HG03442 (cell line): ENCODE measurements around the gene CAMK2D.

Experiments
- ATAC-seq: cut with Tn5 transposase; IDR thresholded peaks from one replicate; pipeline ENCODE4 v1.9.1; 2021; ENCODE audit warnings: mild to moderate bottlenecking, moderate library complexity; ENCODE audit not compliant: unreplicated experiment

Gene CAMK2D

DNA sequence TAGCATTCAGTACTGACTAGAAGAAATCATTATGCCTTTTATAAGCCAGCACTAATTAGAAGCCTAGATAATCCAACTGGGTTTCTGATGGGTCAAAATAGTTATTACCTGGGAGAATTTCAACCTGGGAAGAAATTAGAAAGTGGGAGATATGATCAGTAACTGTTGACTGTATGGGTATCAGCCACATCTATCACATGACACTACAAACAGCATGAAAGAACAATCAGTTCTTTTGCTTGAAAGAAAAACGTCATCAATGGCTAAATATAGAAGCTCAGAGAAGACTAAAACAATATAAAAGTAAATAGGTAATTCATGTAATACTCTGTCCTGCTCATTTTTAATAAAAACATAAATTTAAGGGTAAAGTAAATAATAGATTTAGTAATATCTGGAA is 145.1 kb downstream of the CAMK2D start:
- ATAC-seq, result no peak

DNA sequence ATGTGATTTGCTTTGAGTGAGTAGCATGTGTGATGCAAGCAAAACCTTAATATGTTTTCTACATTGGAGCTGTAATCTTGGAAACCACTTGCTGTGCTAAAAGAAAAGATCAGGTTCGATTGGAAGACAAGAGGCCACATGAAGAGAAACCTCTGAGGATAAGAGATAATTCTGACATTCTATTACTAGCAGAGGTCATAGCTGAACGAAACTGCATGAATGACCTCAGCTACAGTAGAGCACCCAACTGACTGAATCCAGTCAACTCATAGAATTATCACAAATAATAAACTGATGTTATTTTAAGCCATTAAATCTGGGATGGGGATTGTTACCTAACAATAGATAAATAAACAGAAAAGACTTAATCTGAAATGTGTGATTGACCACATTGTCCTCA is 147.1 kb downstream of the CAMK2D start:
- no peak for ATAC-seq

DNA sequence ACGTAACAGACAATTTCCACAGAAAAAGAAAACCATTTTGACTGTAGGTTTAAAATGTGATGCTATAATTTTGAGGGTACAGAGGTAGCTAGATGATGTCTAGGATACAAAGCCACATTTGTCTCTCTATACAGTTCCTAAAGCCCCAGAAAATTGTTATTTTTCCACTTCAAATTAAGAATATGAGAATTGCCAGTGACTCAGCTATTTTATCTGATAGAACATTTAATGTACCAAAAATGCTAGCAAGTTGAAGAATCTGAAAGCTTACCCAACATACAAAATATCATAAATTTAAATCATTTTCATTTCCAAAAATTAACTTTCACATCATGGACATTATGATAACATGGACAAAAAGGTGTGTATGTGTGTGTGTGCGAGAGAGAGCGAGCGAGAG is 148.0 kb downstream of the CAMK2D start:
- ATAC-seq, result no peak

DNA sequence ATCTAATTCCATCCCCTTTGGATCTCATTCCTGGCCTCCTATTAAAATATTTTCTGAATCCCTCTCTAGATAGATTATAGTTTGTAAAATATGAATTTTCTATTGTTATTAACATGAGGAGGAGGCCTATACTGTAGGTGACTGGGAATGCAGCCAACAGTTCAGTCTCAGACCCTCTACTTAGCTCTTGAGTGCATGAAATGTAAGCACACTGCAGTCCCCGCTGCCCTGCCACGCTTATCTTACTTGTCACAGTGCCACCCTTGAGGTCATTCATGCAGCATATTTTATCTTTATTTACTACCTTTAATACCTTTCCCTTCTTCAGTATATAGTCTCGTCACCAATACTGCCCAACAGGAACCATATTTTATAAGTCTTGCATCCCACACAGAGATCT is 151.0 kb downstream of the CAMK2D start:
- ATAC-seq, result no peak

DNA sequence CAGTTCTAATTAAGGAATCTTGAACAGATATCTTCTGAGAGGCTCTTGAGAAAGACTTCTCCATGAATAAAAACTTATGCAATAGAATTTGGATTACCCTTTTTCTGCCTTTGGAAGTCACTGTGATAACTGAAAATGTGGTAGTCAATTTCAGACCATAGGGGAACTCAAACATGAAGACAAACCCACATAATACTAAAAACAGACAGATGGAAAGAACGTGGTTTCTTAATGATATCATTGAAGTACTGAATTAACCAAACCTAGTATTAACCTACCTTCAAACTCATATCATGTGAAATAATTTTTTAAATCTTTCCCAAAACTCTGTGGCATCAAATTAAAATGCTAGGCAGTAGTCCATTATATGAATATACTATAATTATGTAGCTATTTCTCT is 153.5 kb downstream of the CAMK2D start:
- ATAC-seq, result peak; percentile 68

DNA sequence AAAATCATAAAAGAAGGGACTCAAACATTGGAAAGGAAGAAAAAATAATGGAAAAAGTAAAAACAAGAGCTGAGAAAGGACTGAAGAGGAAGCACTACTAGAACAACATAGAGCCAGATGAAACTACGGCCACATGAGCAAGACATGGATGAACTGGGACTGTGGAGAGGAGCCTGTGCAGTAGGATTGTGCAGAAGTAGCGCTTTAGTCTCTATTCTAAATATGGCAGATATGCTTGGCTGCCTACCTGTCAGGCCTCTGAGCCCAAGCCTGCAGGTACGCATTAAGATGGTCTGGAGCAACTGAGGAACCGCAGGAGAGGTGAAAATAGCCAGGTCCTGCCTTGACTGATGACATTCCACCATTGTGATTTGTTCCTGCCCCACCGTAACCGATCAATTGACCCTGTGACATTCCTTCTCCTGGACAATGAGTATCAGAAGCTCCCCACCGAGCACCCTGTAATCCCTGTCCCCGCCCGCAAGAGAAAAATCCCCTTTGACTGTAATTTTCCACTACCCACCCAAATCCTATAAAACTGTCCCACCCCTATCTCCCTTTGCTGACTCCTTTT is 154.3 kb downstream of the CAMK2D start:
- ATAC-seq, result no peak

DNA sequence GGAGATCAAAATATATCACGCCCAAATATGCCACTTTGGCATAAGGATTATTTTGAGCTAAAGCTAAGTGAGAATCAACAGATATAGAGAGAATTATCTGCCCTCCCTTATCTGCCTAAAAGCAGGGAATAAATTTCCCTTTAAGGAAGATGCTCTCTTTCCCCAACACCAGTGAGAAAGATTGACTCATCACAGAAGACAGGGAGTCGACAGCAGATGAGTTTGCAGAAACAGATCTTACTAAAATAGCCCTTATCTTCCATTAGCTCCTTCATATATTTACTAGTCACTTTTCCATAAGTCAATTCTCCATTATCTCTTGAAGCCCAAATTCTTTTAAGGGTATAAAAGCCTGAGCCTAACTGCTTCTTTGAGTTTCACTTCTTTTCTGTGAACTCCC is 156.6 kb downstream of the CAMK2D start:
- no peak for ATAC-seq

DNA sequence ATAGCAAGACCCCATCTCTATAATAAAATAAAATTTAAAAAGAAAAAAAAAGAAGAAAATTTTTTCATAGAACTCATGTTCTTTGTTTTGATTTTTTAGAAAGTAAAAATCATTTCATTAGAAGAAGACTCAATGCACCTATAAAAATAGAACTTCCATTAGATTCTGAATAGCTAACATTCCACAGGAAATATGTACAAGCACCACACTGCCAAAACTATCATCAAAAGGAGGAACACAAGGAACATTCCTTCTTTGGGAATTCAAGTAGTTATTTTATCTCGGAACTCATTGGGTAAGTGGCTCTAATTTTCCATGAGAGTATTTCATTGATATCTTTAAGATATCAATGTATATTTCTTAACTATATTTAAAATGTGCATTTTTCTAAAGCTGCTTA is 157.6 kb downstream of the CAMK2D start:
- no peak for ATAC-seq

DNA sequence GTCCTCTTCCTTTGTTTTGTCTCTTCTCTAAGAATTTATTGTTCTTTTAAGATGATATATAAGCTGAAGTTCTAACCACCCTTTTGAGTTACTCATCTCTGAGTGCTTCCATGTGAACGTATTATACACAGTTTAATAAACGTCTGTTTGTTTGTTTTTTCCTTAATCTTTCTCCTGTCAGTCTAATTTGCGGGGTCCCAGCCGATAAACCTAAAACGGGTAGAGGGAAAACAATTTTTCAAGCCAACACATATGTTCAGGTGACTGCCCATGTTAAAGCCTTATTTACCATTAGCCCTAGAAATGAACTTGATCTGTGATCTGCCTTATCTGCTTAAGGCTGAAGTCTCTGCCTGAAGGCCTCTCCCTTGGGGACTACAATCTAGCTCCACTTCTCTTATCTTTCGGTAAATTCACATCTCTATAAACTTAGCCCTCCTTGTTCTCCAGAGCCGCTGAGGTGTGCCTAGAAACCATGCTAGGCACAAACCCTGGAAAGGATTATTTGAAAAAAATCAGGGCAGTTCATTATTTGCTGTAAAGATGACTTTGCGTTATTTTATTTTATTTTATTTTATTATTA is 158.8 kb downstream of the CAMK2D start:
- no peak for ATAC-seq

DNA sequence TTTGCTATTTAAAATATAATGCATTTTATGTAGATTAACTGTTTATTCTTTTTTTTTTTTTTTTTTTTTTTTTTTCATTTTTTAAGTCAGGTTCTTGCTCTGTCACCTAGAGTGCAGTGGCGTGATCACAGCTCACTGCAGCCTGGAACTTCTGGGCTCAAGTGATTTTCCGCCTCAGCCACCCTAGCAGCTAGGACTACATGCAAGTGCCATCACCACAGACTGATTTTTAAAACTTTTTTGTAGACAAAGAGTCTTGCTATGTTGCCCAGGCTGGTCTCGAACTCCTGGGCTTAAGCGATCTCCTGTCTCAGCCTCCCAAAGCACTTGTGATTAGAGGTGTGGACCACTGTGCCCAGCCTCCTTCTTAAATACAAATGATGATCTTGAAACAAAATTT is 159.9 kb downstream of the CAMK2D start:
- ATAC-seq, result no peak

DNA sequence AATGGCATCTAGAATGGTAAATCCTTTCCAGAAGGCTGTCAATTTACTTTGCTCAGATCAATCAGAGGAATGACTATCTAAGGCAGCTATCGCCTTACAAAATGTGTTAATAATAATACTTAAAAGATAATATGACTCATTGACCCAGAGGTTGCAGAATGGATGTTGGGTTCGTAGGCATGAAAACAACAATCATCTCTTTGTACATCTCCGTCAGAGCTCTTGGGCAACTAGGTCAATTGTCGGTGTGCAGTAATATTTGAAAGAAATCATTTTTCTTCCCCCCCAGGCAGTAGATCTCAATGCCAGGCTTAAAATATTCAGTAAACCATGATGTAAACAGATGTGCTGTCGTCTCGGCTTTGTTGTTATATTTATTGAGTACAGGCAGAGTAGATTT is 165.1 kb downstream of the CAMK2D start:
- no peak for ATAC-seq

DNA sequence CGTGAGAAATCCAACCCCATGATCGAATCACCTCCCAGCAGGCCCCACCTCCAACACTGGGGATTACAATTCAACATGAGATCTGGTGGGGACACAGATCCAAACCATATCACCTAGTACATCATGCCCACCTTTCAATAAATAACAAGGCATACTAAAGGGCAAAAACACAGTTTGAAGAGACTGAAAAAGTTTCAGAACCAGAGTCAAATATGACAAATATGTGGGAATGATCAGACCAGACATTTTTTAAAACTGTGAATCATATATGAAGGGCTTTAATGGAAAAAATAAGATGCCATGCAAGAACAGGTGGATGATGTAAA is 167.3 kb downstream of the CAMK2D start:
- no peak for ATAC-seq

DNA sequence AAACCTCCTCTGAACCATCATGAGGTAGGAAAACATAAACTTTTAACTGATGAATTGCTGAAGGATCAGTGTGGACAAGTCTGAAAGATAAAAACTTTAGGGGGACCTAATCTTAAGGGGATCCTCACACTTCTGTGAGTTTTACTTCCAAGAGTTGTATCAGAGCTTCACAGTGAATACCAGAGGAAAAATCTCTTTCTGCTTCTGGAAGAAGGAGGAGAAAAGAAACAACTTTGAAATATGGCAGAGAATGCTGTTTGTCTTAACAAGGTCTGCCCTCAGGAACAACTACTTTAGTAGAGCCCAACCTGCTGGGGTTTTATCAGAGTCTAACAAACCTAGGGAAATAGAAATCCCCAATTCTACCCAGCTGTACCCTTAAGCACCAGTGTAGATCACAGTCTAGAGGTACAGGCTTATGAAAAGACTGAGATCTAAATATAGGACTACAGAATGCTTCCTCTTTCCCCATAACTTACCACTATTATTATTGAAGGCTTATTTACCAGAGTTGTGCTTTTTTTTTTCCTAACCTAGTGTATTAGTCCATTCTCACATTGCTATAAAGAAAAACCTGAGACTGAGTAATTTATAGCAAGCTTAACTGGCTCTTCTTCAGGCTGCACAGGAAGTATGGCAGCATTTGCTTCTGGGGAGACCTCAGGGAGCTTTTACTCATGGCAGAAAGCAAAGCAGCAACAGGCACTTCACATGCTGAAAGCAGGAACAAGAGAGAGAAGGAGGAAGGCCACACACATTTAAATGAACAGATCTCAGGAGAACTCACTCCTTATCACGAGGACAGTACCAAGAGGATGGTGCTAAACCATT is 167.9 kb downstream of the CAMK2D start:
- ATAC-seq, result peak; percentile 64

DNA sequence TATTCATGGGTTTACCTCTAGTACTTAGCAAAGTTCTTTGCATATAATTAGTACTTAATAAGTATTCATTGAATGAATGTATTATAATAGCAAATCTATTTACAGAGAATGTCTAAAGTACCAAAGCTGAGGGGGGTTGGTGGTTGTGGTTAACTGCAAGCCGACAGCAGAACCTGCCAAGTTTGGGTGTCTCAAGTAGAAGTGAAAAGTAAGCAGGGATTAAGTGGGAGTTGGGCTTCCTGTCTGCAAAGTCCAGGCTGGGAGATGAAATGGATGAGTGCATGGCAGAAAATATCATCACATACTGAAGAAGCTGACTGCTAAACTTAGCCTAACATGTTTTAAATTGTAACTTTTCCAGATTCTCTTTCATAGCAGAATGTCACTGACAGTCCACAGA is 169.6 kb downstream of the CAMK2D start:
- ATAC-seq, result no peak

DNA sequence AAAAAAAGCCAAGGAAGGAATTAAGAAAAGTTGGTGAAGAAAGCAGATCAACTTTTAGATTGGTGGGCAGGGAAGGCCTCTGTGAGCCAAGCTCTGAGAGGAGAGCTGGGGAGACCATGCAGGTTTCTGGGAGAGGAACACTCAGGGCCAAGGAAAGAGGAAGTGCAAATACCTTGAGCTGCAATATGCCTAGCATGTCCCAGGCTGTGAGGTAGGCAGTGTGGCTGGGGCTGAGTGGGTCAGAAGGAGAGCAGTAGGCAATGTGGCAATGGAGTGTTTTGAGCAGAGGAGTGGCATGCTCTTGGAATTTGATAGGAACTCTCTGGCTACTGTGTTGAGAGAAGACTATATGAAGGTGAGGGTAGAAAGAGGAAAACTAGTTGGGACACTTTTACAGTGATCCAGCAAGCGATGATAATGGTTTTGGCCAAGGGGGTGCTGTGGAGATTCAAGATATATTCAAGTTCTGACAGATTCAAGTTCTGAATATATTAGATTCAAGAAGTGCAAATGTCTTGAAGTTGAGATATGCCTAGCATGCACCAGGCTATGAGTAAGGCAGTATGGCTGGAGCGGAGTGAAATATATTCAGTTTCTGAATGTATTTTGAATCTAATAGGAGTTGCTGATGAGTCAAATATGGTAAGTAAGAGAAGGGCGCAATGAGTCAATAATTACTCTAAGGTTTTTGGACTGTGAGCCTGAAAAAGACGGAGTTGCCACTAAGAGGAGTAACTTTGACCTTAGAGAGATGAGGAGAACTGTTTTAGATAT is 172.5 kb downstream of the CAMK2D start:
- ATAC-seq, result peak; percentile 36

DNA sequence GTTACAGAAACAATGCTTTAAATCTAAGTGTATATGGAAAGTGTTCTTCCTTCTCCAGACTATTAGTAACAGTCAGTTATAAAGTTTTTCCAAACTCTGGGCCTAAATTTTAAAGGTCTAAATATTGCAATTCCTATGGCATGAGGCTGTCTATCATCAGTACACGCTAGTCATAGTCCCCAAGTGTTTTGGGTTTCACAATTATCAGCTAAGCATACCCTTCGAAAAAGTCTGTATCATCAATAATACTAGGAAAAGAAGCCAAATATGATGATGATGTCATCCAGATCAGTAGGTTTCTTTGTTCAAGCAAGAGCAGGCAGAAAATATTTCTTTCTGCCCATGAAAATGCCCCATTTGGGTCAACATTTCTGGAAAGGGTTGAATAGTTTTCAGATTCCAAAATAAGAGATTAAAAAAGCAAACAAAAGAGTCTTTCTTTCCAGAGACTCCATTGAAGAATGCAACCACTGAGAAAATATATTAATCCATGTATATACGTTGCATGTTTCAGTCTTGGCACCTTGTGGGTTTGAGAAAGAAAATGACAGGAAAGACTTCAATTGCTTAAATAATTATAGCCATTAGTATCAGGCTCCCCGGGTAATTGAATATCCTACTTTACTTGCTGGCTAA is 173.8 kb downstream of the CAMK2D start:
- no peak for ATAC-seq

DNA sequence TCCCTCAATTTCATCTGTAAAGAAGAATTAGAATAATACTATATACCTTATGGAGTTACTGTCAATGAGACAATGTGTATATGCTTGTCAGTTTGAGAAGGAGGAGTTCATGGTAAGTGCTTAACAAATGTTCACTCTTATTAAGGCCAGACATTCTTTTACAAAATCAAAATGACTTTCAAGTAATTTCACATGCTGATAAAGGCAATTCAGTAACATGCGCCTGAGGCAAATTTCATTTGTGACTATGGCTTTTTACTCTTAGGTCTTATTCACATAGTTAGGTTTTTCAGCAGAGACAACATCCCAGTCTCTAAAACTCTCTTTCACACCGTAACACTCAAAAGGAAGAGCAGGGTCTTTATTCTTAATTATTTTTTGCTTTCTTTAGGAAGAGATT is 174.4 kb downstream of the CAMK2D start:
- no peak for ATAC-seq

DNA sequence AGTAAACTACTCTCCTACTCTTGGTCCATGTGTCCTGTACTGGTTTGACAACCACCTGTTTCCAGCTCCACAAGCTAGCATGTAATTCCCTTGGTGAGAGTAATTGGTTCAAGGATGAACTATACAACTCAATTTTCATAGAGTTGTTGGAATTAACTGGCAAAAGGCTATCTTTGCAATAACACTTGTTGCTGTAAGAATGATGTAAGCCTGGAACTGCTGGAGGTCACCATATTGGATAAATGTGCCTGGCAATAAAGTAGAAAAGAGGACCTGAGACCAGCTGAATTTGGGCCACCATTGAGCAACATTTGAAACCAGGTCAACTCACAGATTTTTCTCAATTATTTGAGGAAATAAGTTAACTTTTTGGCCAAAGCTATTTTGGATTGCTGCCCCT is 175.5 kb downstream of the CAMK2D start:
- ATAC-seq, result no peak

DNA sequence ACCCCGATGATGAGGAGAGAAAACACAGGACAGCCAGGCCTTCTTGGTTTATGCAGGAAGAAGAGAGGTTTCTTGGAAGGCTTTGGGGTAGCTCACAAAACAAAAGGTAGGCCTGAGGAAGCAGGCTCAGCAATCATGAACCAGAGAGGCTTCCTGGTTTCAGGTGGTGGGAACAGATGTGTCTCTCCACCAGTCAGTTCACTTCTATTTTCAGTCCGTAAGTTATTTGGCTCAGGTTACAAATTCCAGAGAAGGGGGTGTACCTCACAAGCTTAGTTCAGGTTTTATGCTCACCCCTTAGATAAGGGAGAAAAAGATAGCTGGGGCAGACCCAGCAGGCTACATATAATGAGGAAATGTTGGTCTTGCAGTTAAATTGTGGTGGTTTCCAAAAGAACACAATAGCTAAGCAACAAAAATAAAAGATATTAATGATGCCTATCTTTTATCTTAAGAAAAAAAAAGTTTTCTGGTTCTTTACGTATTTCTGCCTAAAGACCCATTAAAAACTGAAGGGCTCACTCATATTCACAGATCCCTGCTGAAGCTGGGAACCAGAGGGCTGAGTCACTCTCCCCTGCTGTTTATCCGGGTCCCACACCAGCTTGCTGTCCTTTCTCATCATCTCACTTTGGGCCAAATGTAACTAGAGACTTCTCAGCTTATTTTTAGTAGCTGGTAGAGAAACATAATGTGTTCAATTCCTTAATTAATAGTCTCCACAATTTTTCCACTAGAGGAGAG is 177.0 kb downstream of the CAMK2D start:
- ATAC-seq, result no peak

DNA sequence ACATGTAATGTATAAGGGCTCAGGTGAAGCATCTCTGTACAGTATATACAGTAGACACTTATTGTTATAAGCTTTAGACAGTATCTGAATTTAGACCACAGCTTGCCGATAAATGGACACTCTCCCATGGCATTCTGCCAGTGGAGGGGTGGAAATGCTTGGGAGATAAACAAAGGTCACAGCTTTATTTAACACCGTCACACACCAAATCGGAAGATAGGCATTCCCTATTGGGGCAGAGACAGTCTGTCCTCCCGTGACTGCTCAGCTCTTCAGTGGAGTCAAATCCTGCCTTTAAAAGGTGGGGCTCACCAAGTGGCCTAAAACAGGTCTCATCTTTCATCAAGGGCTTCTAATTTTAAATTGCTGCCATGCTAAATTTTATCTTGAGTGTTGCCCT is 178.8 kb downstream of the CAMK2D start:
- no peak for ATAC-seq

DNA sequence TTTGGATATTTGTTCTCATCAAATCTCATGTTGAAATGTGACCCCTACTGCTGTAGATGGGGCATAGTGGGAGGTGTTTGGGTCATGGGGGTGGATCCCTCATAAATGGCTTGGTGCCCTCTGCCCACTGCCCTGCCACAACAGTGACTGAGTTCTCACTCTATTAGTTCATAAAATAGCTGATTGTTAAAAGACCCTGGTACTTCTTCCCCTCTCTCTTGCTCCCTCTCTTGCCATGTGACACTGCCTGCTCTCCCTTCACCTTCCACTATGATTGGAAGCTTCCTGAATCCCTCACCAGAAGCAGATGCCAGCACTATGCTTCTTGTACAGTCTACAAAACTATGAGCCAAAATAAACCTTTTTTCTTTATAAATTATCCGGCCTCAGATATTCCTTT is 182.2 kb downstream of the CAMK2D start:
- no peak for ATAC-seq
